HG03442 (cell line): ENCODE results near the gene RORC.
"Not testable (repeated sequence)": the region's sequence is repeated elsewhere in the genome, so short reads cannot be mapped to it uniquely, and the experiment has no call there.

ENCODE experiments used
- ATAC-seq: cut with Tn5 transposase; IDR thresholded peaks from one replicate; pipeline ENCODE4 v1.9.1; 2021; ENCODE audit warnings: mild to moderate bottlenecking, moderate library complexity; ENCODE audit not compliant: unreplicated experiment

Gene RORC

DNA sequence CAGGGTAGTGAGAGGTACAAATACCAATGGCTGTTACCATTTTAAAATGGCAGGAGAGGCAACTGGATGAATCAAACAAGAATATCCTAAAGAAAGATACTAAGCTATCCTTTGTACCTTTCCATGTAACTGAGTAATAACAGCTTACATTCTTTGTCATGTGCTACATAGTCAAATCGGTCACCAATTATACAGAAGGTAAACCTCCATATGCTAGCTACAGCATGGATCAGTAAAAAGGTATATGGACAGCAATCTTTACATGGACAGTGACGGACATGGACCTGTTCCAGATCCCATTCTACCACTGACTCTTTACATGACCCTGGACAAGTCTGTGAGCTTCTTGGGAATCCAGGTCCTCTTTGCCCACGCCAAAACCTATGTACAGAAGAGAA, 54.9 kb downstream of the RORC start:
- no peak for ATAC-seq

DNA sequence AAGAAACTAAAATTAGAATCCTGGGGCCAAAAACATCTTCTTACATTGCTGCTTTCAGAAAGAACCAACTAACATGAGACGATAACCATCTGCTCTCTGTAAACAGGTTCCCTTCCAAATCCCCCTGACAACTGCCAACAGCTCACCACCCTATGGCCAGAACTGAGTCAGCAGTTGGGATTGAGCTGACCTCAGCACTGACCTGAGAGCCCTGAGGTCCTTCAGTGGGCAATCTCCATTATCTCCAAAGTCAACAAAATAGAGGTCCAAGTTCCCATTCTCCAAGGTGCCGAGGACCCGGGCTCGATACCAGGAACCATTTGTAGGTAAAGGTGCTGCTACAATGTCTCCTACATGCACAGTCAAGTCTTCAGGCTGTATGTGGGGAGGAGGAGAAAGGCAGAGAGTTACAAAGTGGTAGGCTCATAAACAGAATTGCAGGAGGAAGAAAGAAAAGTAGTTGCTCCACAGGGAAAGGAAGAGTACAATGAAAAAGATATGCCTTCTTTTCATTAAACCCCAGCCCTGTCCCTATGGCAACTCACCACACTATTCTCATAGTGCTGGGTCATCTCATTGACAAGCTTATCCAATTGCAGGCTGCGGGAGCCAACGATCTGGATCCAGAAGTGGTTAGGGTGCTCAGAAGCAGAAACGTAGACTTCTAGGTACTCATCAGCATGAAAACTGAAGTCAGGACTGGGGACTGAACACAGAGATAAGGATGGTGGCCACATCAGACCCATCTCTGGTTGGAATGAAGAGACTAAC, 55.5 kb downstream of the RORC start:
- ATAC-seq, result no peak

DNA sequence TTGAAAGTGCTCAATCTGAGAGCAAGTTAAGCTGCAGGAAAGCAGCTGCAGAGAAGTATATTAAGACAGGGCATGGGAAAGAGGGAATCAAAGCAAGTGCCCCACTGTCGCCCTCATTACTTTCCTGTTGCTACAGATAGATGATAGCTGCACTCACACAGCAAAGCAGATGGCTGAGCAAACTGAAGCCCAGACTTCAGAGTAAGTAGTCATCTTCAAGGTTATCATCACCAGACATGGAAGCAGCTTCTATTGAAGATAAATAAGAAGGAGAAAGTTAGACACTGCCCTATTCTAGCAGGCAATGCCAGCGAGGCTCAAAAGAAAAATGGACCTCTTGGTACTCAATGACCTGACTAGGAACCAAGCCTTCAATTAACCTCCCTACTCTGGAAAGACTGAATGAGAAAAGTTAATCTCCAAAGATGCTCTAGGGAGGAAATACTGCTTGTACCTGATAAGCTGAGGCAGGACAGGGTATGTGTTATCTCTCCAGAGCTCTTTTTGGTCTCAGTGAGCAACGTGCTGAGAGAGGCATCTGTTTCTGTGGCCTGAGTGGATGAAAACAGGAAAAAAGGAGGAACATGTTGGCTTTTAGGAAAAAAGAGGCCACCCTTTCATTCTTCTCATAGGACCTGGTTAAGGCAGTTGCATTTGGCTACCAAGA, 57.2 kb downstream of the RORC start:
- no peak for ATAC-seq

DNA sequence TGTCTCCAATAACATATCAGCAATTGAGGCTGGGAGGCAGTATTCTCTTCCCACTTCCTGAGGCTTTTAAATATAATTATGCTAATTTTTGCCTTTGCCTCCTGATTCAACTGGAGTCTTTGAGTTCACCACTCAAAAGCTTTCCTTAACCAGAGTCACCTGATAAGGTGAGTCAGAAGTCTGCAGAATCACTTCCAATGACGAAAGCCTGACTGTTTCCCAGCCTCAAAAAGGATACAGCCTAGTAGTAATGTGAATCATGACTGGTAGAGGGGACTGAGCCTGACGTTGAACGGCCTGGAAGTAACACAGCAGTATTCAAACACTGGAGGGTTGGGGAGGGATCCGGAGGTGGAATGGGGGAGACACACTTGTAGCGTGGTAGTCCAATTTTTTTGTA, 57.9 kb downstream of the RORC start:
- ATAC-seq, result no peak

DNA sequence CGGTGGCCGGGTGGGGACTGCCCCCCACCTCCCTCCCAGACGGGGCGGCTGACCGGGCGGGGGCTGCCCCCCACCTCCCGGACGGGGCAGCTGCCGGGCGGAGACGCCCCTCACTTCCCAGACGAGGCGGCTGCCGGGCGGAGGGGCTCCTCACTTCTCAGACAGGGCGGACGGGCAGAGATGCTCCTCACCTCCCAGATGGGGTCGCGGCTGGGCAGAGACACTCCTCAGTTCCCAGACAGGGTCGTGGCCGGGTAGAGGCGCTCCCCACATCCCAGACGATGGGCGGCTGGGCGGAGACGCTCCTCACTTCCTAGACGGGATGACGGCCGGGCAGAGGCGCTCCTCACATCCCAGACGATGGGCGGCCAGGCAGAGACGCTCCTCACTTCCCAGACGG, 62.3 kb downstream of the RORC start:
- ATAC-seq, result not testable (repeated sequence)

DNA sequence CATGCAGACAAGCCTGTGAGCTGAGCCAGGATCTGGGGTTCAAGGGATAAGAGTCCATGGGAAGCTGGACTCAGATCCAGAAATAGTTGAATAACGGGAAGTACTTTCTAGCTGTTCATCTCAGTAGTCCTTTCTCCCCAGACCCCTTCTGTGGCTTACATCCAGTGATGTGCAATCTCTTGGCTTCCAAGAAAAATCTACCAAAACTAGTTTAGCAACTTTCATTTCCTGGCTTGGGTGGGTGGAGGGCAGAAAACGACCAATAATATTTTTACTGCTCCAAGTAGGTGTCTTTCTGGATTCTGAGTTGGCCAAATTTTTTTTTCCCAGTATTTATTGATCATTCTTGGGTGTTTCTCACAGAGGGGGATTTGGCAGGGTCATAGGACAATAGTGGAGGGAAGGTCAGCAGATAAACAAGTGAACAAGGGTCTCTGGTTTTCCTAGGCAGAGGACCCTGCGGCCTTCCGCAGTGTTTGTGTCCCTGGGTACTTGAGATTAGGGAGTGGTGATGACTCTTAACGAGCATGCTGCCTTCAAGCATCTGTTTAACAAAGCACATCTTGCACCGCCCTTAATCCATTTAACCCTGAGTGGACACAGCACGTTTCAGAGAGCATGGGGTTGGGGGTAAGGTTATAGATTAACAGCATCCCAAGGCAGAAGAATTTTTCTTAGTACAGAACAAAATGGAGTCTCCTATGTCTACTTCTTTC, 63.1 kb downstream of the RORC start:
- ATAC-seq, result not testable (repeated sequence)

DNA sequence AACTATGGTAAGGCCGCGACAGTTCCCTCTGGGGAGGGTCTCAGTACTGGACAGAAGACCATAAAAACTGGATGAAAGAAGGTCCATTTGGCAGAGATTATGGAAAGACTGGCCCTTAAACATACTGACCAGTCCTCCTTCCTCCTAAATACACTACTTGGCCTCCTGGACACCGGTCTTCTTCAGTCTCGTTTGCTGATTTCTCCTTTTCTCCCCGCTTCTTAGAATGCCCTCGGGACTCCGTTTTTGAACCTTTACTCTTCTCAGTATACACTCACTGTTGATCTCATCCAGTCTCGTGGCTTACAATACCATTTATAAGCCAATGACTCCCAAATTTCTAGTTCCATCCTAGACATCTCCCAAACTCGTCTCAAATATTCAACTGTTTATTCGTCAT, 67.6 kb downstream of the RORC start:
- no peak for ATAC-seq

DNA sequence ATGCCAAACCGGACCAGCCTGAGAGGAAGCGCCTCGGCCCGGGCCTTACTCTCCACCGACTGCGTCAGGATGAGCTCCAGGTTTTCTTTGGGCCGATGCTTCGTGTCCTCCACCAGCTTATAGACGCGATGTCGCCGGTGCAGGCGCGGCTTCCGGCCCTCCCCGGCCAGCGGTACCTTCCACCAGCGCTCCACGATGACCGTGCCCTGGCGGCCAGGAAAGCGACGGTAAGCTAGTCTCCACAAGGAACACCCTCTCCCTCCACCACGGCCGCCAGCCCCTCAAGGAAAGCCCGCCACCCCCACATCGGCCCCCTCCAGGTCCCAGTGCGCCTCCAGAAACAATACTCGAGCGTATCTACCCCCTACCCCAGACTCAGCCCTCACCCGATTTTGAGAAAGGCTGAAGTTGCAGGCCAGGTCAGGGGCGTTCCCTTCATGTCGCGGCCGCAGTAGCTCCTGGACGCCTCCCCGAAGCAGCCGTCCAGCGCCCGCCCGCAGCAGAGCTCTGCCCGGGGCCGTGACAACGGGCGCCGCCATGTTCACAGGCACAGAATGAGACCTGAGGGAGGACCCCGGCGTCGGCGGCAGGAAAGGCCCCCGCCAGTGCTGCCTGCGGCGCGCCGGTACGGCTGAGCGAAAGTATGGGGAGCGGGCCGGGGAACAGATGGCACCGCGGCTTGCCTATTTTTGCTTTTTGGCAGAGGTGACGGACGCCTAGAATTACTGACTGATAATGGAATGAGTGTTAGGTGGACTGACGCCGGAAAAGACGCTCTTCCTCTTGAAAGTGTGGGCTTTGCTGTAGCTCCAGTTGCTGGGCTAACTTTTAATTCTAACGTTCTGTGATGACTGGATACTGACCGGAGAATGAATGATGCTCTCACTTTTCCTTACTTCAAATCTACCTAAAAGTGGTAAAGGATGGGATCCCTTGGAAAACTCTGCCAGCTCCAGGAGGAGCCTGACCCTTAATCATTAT, 68.4 kb downstream of the RORC start, which contains the start of gene MRPL9:
TSS of gene MRPL9 (minus strand) at position 556 of the 981 bp plus-strand sequence. CDS start at position 539, 17 bp downstream.
- peak; percentile 91 for ATAC-seq

DNA sequence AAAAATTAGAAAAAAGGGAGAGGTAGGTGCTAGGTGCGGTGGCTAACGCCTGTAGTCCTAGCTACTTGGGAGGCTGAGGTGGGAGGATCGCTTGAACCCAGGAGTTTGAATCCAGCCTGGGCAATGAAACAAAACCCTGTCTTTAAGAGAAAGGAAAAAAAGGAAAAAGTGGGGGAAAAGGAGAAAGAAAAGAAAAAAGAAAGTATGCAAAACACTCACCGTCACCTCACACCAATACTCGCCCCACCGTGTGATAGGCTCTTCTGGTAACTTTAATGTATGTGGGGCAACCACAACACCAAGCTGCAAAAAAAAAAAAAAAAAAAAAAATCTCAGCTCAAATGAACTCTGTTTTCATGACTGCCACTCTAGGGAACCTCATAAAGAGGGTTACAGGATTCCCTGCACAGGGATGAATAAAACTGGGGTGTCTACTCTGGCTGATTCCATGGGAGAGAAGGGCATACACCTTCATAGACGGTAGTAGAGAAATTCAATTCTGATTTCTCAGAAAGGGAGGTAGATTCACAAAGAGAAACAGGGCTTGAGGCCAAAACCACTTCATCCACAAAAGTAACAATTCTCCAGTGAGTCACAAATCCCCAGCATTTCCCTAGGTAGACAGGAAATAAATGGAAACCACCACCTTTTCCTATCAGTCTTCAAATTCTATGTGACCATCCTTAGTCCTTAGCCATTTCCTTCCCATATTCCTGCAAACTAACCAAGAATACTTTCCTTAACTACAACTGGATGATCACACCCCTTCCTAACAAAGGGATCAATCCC, 70.8 kb downstream of the RORC start:
- ATAC-seq, result no peak

DNA sequence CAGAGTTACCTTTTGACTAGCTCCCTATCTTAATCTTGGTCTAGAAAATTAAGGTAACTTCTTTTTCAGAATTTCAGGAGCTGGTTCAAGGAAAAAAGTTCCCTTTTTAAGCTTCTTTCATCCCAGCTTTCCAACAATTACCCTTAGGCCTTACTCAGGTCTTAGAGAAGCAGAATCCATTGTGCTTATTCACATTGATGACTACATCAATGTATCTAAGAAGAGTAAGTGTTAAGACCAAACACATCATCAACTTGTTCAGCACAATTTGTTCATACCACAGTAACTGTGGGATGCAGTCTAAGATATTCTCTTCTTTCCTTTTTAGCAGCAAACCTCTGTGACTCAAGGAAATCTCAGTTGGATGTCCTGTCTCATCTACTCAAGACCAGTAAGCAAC, 72.4 kb downstream of the RORC start:
- ATAC-seq, result no peak

DNA sequence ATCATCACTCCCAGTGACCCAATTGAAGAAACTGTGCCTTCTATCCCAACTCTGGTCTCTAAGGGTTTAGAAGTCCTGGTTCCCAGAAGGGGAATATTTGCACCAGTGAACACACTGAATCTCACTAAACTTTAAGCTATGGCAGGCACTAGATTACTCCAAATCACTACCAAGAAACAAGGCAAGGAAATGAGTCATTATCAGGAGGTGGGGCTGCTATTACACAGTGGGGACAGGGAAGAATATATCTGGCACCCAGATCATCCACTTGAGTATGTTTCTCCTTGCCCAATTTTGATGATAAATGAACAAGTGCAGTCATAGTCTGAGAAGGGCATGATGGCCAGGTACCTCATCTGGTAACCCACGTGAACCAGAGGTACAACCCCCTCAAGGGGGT, 75.3 kb downstream of the RORC start:
- ATAC-seq, result no peak
